Keratinocyte (primary cell): Measurements from ENCODE around the gene AMN. TPM values are rescaled to one million over a fixed set of nuclear protein-coding genes. Genes with fewer than 3 reads are reported as not detected.

Experiments
- DNase-seq: peaks from one replicate; pipeline ENCODE4 v3.0.0-alpha.2; 2011; ENCODE audit warnings: low read depth, missing footprints, low spot score
- FAIRE-seq: peaks from 2 replicates; lab custom pipeline; 2011; peaks lifted over from hg19 to GRCh38; lab: Jason Lieb, UNC
- H2AFZ ChIP-seq: 2 replicates; pipeline ENCODE4 v1.6.0; 2012; ENCODE audit warnings: low read length, control low read depth, inconsistent platforms; ENCODE audit not compliant: control insufficient read depth
- H3K27ac ChIP-seq: 2 replicates; pipeline ENCODE4 v1.5.1; 2011; ENCODE audit warnings: low read length; ENCODE audit not compliant: control insufficient read depth, insufficient read depth
- H3K27me3 ChIP-seq: 3 replicates; pipeline ENCODE4 v1.6.0; 2011; ENCODE audit warnings: low read length; ENCODE audit not compliant: control insufficient read depth, insufficient read depth; ENCODE audit errors: extremely low read depth
- H3K36me3 ChIP-seq, 2 experiments: 2 replicates in 1 of 2; 3 replicates in 1 of 2; pipeline ENCODE4 v1.5.1; 2011; ENCODE audit warnings: low read length in 2 of 2, mild to moderate bottlenecking in 1 of 2; ENCODE audit not compliant: control insufficient read depth in 2 of 2, insufficient read depth in 2 of 2; ENCODE audit errors: extremely low read depth in 1 of 2
- H3K4me1 ChIP-seq: 3 replicates; pipeline ENCODE4 v1.5.1; 2011; ENCODE audit warnings: low read length; ENCODE audit not compliant: control insufficient read depth, insufficient read depth; ENCODE audit errors: extremely low read depth
- H3K4me2 ChIP-seq: 3 replicates; pipeline ENCODE4 v1.6.0; 2011; ENCODE audit warnings: low read depth, low read length; ENCODE audit not compliant: control insufficient read depth, insufficient read depth; ENCODE audit errors: extremely low read depth
- H3K4me3 ChIP-seq, 3 experiments: fragments of 200-600 bp in 1 of 3; sonication (generic) in 1 of 3; 2 replicates in 2 of 3; 3 replicates in 1 of 3; pipeline ENCODE4 v1.5.1; 2011 to 2016; ENCODE audit warnings: low read length in 3 of 3, mild to moderate bottlenecking in 3 of 3, control low read depth in 2 of 3, inconsistent platforms in 1 of 3, low read depth in 1 of 3, mixed read lengths in 1 of 3, mixed run types in 1 of 3, moderate library complexity in 1 of 3; ENCODE audit not compliant: control insufficient read depth in 2 of 3, insufficient read depth in 2 of 3; ENCODE audit errors: extremely low read depth in 1 of 3
- H3K79me2 ChIP-seq: 2 replicates; pipeline ENCODE4 v1.6.0; 2012; ENCODE audit warnings: low read length; ENCODE audit not compliant: control insufficient read depth, insufficient read depth
- H3K9ac ChIP-seq: 3 replicates; pipeline ENCODE4 v1.6.0; 2011; ENCODE audit warnings: low read length; ENCODE audit not compliant: control insufficient read depth, insufficient read depth; ENCODE audit errors: extremely low read depth
- H3K9me1 ChIP-seq: 3 replicates; pipeline ENCODE4 v1.6.0; 2011; ENCODE audit warnings: low read length; ENCODE audit not compliant: control insufficient read depth, insufficient read depth; ENCODE audit errors: extremely low read depth
- H3K9me3 ChIP-seq: 2 replicates; pipeline ENCODE4 v1.5.1; 2012; ENCODE audit warnings: low read depth, low read length; ENCODE audit not compliant: control insufficient read depth
- H4K20me1 ChIP-seq: 3 replicates; pipeline ENCODE4 v1.6.0; 2011; ENCODE audit warnings: low read length; ENCODE audit not compliant: control insufficient read depth, insufficient read depth; ENCODE audit errors: extremely low read depth
- CTCF ChIP-seq, 3 experiments: IDR thresholded peaks in 1 of 3; conservative IDR thresholded peaks in 1 of 3; optimal IDR thresholded peaks in 1 of 3; 2 replicates in 2 of 3; 3 replicates in 1 of 3; pipeline versions ENCODE3 to v1.5.1; 2011; ENCODE audit warnings: low read length in 3 of 3, mild to moderate bottlenecking in 3 of 3, moderate library complexity in 2 of 3, control low read depth in 1 of 3, inconsistent platforms in 1 of 3; ENCODE audit not compliant: insufficient read depth in 2 of 3; ENCODE audit errors: extremely low read depth in 1 of 3
- EZH2 ChIP-seq: IDR thresholded peaks from one replicate; pipeline ENCODE4 v1.6.1; 2012; ENCODE audit warnings: inconsistent platforms, mild to moderate bottlenecking, low read length, moderate library complexity
- dilution Hi-C: fragments of 300-500 bp; cut with MboI; formaldehyde crosslinking; loops from one replicate; pipeline ENCODE4 v1.7.0; 2020; ENCODE audit warnings: low sequenced_read_pairs; ENCODE audit not compliant: extremely low pct_ligation_motif_present
- polyA plus RNA-seq, 5 experiments: library from polyadenylated mRNA; depleted of rRNA in 3 of 5; stranded (reverse) in 3 of 5; stranded (forward) in 1 of 5; unstranded in 1 of 5; fragments of >200 nt; gene quantifications; 1 replicate in 1 of 5; 2 replicates in 3 of 5; 3 replicates in 1 of 5; pipeline versions ENCODE4 v1.2.1 to v1.2.3, GENCODE V29; 2011 to 2012; ENCODE audit warnings: missing spikeins in 2 of 5, low read depth in 1 of 5, low replicate concordance in 1 of 5

Gene AMN
- polyA plus RNA-seq, 1 donor (not counting 4 experiments of a cell fraction or from before 2014, with no cell fraction given) = 0.22 TPM

- no peaks in the 10 kb centered on the region for H3K9me1 ChIP-seq
- H4K20me1 ChIP-seq = no peaks in the 10 kb centered on the region
- no peak overlapping the region for H3K4me3 ChIP-seq
- FAIRE-seq = no peak
- no peak overlapping the region for H3K9ac ChIP-seq
- no peaks in the 10 kb centered on the region for H3K79me2 ChIP-seq
- no peak overlapping the region for H3K4me2 ChIP-seq
- dilution Hi-C loops = no loop called here
- no peaks in the 10 kb centered on the region for H3K27me3 ChIP-seq
- TF ChIP-seq CTCF (optimal IDR thresholded peaks at IDR 0.05 in 1 of 3, IDR thresholded peaks at IDR 0.05 in 1 of 3, conservative IDR thresholded peaks at IDR 0.05 in 1 of 3; ENCODE audit: extremely low read depth in 1 of 3, insufficient read depth in 2 of 3, low read length in 3 of 3) = no peak
- TF ChIP-seq EZH2 = no peak
- no peak overlapping the region for H3K27ac ChIP-seq
- H3K4me1 ChIP-seq = no peaks in the 10 kb centered on the region
- H3K9me3 ChIP-seq = no peaks in the 10 kb centered on the region
- peaks cover 42 to 56% of the 10 kb centered on the region in 2 experiments for H3K36me3 ChIP-seq
- no peak for DNase-seq
- H2AFZ ChIP-seq = no peak overlapping the region
Measured at GRCh38 chr14:102970496-102970895, 48.0 kb downstream of the AMN start.

GRCh38 chr14:102971314-102971713 is 48.9 kb downstream of the AMN start:
- Histone ChIP-seq H3K79me2 (no peaks in the 10 kb centered on the region), H3K27ac (no peak overlapping the region), H3K27me3 (no peaks in the 10 kb centered on the region), H2AFZ (no peak overlapping the region), H3K4me3 (no peak overlapping the region), H4K20me1 (no peaks in the 10 kb centered on the region), H3K4me2 (no peak overlapping the region), H3K9ac (no peak overlapping the region), H3K9me3 (no peaks in the 10 kb centered on the region), H3K36me3 (peaks cover 42 to 61% of the 10 kb centered on the region in 2 experiments), H3K9me1 (no peaks in the 10 kb centered on the region), H3K4me1 (no peaks in the 10 kb centered on the region)
- TF ChIP-seq CTCF (optimal IDR thresholded peaks at IDR 0.05 in 1 of 3, IDR thresholded peaks at IDR 0.05 in 1 of 3, conservative IDR thresholded peaks at IDR 0.05 in 1 of 3; ENCODE audit: extremely low read depth in 1 of 3, insufficient read depth in 2 of 3, low read length in 3 of 3) (no peak), EZH2 (no peak)
- dilution Hi-C loops = no loop called here
- FAIRE-seq (no peak), DNase-seq (no peak)
